SK-N-MC (cell line): ENCODE results near the gene EN2.

Source experiments
- EZH2 ChIP-seq: fragments of 200-600 bp; sonication (generic); IDR thresholded peaks from one replicate; pipeline ENCODE4 v1.6.1; 2017; ENCODE audit warnings: antibody characterized with exemption
- POLR2AphosphoS5 ChIP-seq: IDR thresholded peaks from 2 replicates; pipeline ENCODE4 v1.6.1; 2012; ENCODE audit warnings: mild to moderate bottlenecking, low read depth, low read length, borderline replicate concordance

DNA sequence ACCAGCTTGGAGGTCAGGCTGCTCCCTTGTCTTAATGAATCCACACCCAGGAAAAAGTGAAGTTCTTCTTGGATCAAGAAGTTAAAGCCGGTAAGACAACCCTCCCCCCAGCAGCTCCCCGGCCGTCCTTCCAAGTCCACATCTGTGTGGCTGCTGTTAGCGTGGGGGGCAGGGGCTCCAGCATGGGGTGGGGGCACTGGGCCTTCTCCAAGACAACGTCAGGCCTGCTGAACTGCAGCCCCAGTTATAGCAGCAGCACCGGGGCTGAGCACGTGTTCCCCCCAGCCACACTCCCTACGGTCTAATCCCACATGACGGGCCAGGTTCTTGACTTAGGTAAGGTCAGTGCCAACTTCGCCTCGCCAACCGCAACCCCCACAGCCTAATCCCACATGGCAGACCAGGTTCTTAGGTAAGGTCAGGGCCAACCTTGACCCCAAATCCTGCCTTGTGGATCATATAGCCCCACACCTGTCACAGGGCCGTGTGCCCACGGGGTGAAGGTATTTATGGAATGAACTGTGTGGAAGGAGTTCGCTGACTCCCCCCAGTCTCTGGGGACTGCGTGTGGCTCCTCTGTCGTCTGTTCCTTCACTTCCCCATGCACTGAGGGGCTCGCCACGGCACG, 30.4 kb upstream of the EN2 start:
- TF ChIP-seq EZH2 = no peak
- no peak for TF ChIP-seq POLR2AphosphoS5
